Epidermal melanocyte (primary cell): ENCODE measurements around the gene CNNM4.

Experiments
- DNase-seq: peaks from one replicate; pipeline ENCODE4 v3.0.0; 2011; ENCODE audit warnings: low spot score; ENCODE audit not compliant: insufficient read length

The CNNM4 gene

DNA sequence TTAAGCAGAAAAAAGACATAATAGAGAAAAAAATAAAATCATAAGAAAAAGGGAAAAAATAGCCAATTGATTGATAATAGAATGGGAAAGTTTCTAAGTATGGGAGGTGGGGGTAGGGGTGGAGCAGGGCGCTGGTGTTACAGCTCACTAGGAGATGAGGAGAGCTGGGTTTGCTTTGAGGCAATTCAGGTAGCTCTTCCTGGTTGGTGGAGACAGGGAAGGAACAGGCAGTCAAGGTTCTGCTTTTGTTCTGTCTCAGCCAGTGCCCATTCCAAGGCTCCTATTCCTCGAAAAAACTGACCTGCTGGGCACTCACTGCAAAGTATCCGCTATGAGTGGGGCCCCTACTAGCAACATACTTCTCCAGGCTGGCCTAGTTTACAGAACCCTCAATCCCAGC is 1.7 kb upstream of the CNNM4 start:
- DNase-seq: no peak

- DNase-seq: no peak
Measured at GRCh38 chr2:96759548-96759947, 1.2 kb upstream of the CNNM4 start.

DNA sequence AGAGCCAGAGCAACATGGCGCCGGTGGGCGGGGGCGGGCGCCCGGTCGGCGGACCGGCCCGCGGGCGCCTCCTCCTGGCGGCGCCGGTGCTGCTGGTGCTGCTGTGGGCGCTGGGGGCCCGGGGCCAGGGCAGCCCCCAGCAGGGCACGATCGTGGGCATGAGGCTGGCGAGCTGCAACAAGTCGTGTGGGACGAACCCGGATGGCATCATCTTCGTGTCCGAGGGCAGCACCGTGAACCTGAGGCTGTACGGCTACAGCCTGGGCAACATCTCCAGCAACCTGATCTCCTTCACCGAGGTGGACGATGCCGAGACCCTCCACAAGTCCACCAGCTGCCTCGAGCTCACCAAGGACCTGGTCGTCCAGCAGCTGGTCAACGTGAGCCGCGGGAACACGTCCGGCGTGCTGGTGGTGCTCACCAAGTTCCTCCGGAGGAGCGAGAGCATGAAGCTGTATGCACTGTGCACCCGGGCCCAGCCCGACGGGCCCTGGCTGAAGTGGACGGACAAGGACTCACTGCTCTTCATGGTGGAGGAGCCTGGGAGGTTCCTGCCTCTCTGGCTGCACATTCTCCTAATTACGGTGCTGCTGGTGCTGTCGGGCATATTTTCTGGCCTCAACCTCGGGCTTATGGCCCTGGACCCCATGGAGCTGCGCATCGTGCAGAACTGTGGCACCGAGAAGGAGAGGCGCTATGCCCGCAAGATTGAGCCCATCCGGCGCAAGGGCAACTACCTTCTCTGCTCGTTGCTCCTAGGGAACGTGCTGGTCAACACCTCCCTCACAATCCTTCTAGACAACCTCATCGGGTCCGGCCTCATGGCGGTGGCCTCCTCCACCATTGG is 507 bp downstream of the CNNM4 start:
- DNase-seq: no peak

DNA sequence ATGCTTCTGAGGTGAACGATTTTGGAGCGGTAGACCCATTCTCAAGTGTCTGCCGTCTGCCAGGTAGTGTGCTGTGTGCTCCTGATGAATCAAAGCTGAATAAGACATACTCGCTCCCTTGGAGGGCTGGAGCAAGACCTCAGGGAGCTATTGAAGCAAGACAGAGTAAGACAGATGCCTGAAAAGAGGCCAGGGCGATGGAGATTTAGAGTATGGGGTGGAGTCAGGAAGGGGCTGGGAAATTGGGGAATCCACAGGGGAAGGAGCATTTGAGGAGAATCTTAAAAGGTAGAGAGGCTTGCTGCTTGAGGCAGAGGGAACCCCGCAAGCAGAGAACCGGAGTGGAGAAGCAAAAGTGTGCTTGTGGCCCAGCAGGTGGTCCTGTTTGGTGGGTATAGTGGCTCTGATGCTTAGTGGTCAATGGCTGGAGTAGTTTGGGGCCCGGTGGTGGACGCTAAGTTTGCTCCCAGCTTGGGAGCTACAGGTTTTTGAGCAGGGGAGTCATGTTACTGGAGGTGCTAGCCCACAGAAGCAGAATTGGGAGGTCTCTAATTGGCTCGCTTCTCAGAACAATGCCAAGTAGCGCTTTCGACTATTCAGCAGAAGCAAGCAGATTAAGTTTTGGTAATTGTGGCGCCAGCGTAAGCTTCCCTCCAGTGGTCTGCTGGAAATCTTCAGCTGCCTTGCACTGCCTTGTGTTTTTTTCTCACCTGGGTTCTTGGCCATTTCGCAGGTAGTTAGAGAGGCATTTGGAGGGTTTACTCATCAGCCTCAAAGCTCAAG is 2.0 kb downstream of the CNNM4 start:
- no peak for DNase-seq

- no peak for DNase-seq
Measured at GRCh38 chr2:96763511-96764252, 3.0 kb downstream of the CNNM4 start.

- no peak for DNase-seq
Measured at GRCh38 chr2:96764253-96764637, 3.5 kb downstream of the CNNM4 start.

GRCh38 chr2:96767135-96767871 is 6.6 kb downstream of the CNNM4 start:
- DNase-seq: no peak

DNA sequence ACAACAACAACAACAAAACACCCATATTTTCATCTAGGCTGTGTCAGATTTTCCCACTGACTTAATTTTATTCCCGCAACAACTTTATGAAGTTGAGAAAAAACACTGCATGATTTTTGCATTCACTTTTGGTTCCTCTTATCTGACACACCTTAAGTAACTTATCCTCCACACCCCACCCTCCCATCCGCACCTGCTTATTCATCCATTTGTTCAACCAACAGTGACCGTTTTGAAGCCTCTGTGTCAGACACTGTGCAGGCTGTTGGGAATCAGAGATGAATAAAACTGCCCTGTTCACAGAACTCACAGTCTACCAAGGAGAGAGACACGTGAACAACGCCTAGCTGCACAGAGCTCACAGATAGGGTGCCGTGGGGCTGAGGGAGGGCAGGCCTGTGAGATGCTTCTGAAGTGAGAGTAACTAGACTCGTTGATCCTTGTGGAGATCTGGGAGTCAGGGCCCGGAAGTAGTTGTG is 7.4 kb downstream of the CNNM4 start:
- DNase-seq: no peak

- peak; percentile 49 for DNase-seq
Measured at GRCh38 chr2:96769814-96770213, 9.1 kb downstream of the CNNM4 start.

DNA sequence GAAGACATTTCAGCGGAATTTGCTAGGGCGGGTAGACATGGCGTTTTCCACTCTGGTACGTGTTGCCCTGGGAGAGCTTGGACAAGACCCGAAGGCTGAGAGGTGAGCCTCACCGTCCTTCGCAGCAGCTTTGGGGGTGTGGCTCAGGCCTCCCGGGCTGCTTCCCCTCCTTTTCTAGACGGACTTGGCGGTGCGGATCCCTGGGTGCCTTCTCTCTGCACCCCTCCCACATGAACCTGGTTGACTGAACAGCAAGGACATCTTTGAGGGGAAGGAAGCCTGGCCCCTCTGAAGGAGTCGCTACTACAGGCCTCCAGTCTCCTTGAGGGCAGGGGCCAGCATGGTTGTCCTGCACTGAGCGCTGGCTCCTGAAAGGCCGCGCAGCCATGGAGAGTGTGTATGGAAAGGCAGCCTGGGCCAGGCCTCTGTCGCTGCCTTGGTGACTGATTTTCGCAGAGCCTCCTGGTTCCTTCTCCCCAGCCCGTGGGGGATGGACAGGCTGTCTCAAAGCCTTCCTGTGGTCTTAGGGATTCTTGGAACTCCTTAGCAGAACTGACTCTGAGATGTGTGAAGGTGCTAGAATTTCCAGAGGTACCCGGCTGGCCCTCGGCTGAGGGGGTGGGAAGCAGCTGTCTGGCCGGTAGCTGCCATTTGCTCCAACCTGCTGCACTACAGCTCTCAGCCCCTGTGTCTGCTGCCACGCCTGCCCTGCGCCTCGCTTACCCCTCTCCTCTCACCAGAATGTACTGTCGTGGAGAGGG is 9.9 kb downstream of the CNNM4 start:
- no peak for DNase-seq

DNA sequence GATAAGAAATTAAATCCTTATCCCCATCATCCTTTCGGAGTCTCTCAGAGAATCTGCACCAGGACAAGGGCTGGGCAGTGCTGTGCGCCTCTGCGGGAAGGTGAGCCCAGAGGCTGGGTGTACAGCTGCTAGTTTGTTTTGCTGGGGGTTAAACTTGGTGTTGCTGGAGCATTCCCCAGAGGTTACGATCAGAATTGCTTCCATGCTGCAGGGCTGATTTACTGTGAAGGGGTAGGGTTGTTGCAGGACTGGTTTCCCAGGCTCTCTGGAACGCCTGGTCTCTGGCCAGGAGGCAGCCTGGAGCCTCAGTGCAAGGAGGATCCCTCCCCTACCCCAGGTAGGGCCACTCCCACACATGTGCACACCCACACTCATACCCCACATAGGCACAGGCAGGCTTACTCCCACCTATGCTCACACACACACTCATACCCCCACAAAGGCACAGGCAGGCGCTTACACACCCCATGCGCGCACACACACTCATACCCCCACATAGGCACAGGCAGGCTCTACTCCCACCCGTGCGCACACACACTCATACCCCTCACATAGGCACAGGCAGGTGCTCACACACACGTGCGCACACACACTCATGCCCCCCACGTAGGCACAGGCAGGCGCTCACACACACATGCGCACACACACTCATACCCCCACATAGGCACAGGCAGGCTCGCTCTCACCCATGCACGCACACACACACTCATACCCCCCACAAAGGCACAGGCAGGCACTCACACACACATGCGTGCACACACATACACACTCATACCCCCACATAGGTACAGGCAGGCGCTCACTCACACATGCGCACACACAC is 11.3 kb downstream of the CNNM4 start:
- no peak for DNase-seq

GRCh38 chr2:96772903-96773671 is 12.4 kb downstream of the CNNM4 start:
- no peak for DNase-seq

GRCh38 chr2:96773922-96774321 is 13.2 kb downstream of the CNNM4 start:
- no peak for DNase-seq

DNA sequence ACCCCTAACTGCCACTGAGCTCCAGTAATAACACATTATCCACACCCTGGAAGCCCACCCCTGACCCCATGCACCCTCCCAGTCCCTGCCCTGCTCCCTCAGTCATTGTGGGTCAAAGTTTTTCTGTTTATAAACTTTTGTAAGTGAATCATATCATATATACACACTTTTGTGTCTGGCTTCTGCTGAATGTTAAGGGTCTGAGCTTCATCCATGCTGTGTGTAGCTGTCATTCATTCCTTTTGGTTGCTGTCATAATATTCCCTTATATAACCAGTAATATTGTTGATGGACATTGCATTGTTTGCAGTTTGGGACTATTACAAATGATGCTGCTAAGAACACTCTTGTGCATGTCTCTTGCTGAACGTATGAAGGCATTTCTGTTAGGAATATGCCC is 14.5 kb downstream of the CNNM4 start:
- DNase-seq: no peak

- DNase-seq: no peak
Measured at GRCh38 chr2:96783388-96783787, 22.7 kb downstream of the CNNM4 start.

GRCh38 chr2:96787411-96787810 is 26.7 kb downstream of the CNNM4 start:
- no peak for DNase-seq

GRCh38 chr2:96788442-96789244 is 27.9 kb downstream of the CNNM4 start:
- no peak for DNase-seq

- no peak for DNase-seq
Measured at GRCh38 chr2:96789245-96789617, 28.5 kb downstream of the CNNM4 start.
